ENCODE results near the gene GPR180. TPM values are rescaled to one million over a fixed set of nuclear protein-coding genes. Genes with fewer than 3 reads are reported as not detected.

GPR180 gene
- polyA plus RNA-seq, 3 donors = 1.0 to 1.1 (median 1.0) TPM

DNA sequence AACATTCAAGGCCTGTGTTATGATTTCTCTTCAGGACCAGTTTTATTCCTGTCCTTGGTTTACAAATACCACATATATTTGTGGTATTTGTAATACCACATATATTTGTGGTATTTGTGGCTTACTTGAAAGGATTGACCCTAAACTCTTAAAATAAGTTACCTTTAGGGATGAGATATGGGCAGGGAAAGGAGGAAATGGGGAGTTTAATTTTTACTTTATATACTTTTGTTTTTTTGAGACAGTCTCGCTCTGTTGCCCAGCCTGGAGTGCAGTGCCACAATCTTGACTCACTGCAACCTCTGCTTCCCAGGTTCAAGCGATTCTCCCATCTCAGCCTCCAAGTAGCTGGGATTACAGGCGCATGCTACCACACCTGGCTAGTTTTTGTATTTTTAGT is 3.4 kb upstream of the GPR180 start:
- H3K27ac Mint-ChIP-seq = peak overlapping the region in 1 of 7 donors; percentile 50

DNA sequence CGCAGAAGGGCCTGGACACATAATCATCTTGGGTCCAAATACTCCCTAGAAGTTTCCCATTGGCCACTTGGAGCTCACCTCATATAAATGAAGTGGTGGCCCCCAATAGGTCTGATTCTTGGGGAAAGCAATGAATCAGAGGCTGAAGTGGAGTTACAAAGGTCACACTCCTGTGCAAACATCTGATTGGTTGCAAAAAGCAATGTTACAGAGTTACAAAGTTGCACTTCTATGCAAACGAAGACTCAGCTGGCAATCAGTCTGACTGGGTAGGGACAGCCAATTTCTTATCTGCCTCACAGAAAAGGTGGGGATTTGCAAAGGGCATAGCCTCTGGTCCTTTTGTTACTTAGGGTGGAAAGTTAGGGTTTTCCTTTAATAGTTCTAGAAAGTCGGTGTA is 1.8 kb upstream of the GPR180 start:
- no peaks in the 10 kb centered on the region for H3K36me3 ChIP-seq (replicated peaks in 1 of 2; ENCODE audit: control insufficient read depth in 1 of 2, insufficient read depth in 2 of 2, low read length in 2 of 2)
- TF ChIP-seq, protein P1, sequence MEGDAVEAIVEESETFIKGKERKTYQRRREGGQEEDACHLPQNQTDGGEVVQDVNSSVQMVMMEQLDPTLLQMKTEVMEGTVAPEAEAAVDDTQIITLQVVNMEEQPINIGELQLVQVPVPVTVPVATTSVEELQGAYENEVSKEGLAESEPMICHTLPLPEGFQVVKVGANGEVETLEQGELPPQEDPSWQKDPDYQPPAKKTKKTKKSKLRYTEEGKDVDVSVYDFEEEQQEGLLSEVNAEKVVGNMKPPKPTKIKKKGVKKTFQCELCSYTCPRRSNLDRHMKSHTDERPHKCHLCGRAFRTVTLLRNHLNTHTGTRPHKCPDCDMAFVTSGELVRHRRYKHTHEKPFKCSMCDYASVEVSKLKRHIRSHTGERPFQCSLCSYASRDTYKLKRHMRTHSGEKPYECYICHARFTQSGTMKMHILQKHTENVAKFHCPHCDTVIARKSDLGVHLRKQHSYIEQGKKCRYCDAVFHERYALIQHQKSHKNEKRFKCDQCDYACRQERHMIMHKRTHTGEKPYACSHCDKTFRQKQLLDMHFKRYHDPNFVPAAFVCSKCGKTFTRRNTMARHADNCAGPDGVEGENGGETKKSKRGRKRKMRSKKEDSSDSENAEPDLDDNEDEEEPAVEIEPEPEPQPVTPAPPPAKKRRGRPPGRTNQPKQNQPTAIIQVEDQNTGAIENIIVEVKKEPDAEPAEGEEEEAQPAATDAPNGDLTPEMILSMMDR (IDR thresholded peaks at IDR 0.05) = no peak
- H3K27me3 ChIP-seq (ENCODE audit: control insufficient read depth in 2 of 2, insufficient read depth in 2 of 2, low read length in 2 of 2) = no peaks in the 10 kb centered on the region
- H3K9ac ChIP-seq (ENCODE audit: insufficient read depth, low read length, poor library complexity, severe bottlenecking) = no peak overlapping the region
- 100% methylated on average over 2 of the region's 3 CpGs for WGBS (ENCODE audit: insufficient coverage)
- H2AFZ ChIP-seq (ENCODE audit: insufficient read depth, low read depth, low read length, poor library complexity, severe bottlenecking) = no peak overlapping the region
- intact Hi-C loops (cut with micrococcal nuclease) = no loop called here
- H3K4me2 ChIP-seq (replicated peaks; ENCODE audit: extremely low read depth, low read length, poor library complexity, severe bottlenecking) = no peak overlapping the region
- no peak overlapping the region for H3K4me3 ChIP-seq (replicated peaks in 1 of 3; ENCODE audit: low read depth in 2 of 3, low read length in 3 of 3)
- no peaks in the 10 kb centered on the region for H3K9me3 ChIP-seq (replicated peaks in 1 of 2; ENCODE audit: control insufficient read depth in 1 of 2, insufficient read depth in 1 of 2, low read length in 2 of 2)
- peaks cover 0 to 5% (median 3%) of the 10 kb centered on the region in 3 donors for H3K27me3 Mint-ChIP-seq (ENCODE audit: low read depth in 3 of 3)
- no peak overlapping the region for H3K27ac ChIP-seq (ENCODE audit: low read depth in 1 of 2, low read length in 2 of 2)
- H3K4me3 Mint-ChIP-seq = no peak overlapping the region
- H3K36me3 Mint-ChIP-seq = no peaks in the 10 kb centered on the region
- peaks cover 29% of the 10 kb centered on the region for H3K79me2 ChIP-seq (ENCODE audit: insufficient read depth, low read length)
- peaks cover 1 to 9% (median 4%) of the 10 kb centered on the region in 7 donors for H3K9me3 Mint-ChIP-seq
- peaks cover 21% of the 10 kb centered on the region for H3K4me1 Mint-ChIP-seq
- H3K27ac Mint-ChIP-seq = no peak overlapping the region
- H3K4me1 ChIP-seq (ENCODE audit: control insufficient read depth in 1 of 2, insufficient read depth in 2 of 2, low read length in 2 of 2) = peaks cover 23 to 39% of the 10 kb centered on the region in 2 donors
- H4K20me1 ChIP-seq (ENCODE audit: insufficient read depth, low read length) = no peaks in the 10 kb centered on the region
- DNase-seq = no peak

More for the DNA sequence above, 3.4 kb upstream of the GPR180 start:
- Histone ChIP-seq H2AFZ (ENCODE audit: insufficient read depth, low read depth, low read length, poor library complexity, severe bottlenecking) (peak overlapping the region; percentile 11), H4K20me1 (ENCODE audit: insufficient read depth, low read length) (no peaks in the 10 kb centered on the region), H3K27me3 (ENCODE audit: control insufficient read depth in 2 of 2, insufficient read depth in 2 of 2, low read length in 2 of 2) (no peaks in the 10 kb centered on the region), H3K79me2 (ENCODE audit: insufficient read depth, low read length) (peaks cover 37% of the 10 kb centered on the region), H3K36me3 (replicated peaks in 1 of 2; ENCODE audit: control insufficient read depth in 1 of 2, insufficient read depth in 2 of 2, low read length in 2 of 2) (no peaks in the 10 kb centered on the region), H3K9me3 (replicated peaks in 1 of 2; ENCODE audit: control insufficient read depth in 1 of 2, insufficient read depth in 1 of 2, low read length in 2 of 2) (no peaks in the 10 kb centered on the region), H3K4me2 (replicated peaks; ENCODE audit: extremely low read depth, low read length, poor library complexity, severe bottlenecking) (no peak overlapping the region), H3K4me1 (ENCODE audit: control insufficient read depth in 1 of 2, insufficient read depth in 2 of 2, low read length in 2 of 2) (peaks cover 28 to 47% of the 10 kb centered on the region in 2 donors), H3K4me3 (replicated peaks in 1 of 3; ENCODE audit: low read depth in 2 of 3, low read length in 3 of 3) (no peak overlapping the region), H3K27ac (ENCODE audit: low read depth in 1 of 2, low read length in 2 of 2) (no peak overlapping the region), H3K9ac (ENCODE audit: insufficient read depth, low read length, poor library complexity, severe bottlenecking) (no peak overlapping the region)
- Mint-ChIP-seq H3K27me3 (ENCODE audit: low read depth in 3 of 3) (peaks cover 0 to 5% (median 3%) of the 10 kb centered on the region in 3 donors), H3K9me3 (peaks cover 1 to 9% (median 4%) of the 10 kb centered on the region in 7 donors), H3K4me1 (peaks cover 31% of the 10 kb centered on the region), H3K36me3 (no peaks in the 10 kb centered on the region), H3K4me3 (no peak overlapping the region)
- intact Hi-C loops (cut with micrococcal nuclease) = no loop called here
- TF ChIP-seq, protein P1 (IDR thresholded peaks at IDR 0.05) = no peak
- no peak for DNase-seq
- no CpG with 5 or more reads among the region's 3 CpGs for WGBS (ENCODE audit: insufficient coverage)

Measured in CD14-positive monocyte (primary cell).